GM12891 (cell line): ENCODE measurements around the gene MAN1A1.

Experiments
- POLR2A ChIP-seq: IDR thresholded peaks from 2 replicates; pipeline ENCODE4 v1.6.1; 2011; ENCODE audit warnings: low read depth, low read length, control low read depth
- SPI1 ChIP-seq: IDR thresholded peaks from 2 replicates; pipeline ENCODE4 v1.6.1; 2011; ENCODE audit warnings: low read depth, low read length, control low read depth
- TAF1 ChIP-seq: IDR thresholded peaks from 2 replicates; pipeline ENCODE4 v1.6.1; 2011; ENCODE audit warnings: low read depth, low read length, control low read depth

DNA sequence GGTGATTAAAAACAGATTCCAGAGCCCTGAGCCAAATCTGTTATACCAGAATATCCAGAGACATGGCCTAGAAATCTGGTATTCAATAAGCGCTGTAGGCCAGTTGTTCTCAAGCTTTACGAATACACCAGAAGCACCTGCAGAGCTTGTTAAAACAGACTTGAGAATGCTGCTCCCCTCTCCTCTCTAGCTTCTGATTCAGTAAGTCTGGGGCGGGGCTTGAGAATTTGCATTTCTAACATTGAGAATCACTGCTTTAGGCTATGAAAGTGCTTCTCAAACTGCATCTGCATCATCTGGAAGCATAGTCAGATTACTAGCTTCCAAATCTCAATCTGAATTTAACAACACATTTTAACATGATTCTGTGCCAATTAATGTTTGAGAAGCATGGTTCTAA lies 20.5 kb upstream of the MAN1A1 start:
- TF ChIP-seq POLR2A (no peak), SPI1 (no peak), TAF1 (no peak)
